ENCODE results near the gene KRTAP7-1. TPM values are rescaled to one million over a fixed set of nuclear protein-coding genes. Genes with fewer than 3 reads are reported as not detected.

Gene KRTAP7-1
- total and polyA plus RNA-seq, 9 of the 15 experiments (the other 6 are each of a cell fraction or from before 2014, with no cell fraction given) = not detected

DNA sequence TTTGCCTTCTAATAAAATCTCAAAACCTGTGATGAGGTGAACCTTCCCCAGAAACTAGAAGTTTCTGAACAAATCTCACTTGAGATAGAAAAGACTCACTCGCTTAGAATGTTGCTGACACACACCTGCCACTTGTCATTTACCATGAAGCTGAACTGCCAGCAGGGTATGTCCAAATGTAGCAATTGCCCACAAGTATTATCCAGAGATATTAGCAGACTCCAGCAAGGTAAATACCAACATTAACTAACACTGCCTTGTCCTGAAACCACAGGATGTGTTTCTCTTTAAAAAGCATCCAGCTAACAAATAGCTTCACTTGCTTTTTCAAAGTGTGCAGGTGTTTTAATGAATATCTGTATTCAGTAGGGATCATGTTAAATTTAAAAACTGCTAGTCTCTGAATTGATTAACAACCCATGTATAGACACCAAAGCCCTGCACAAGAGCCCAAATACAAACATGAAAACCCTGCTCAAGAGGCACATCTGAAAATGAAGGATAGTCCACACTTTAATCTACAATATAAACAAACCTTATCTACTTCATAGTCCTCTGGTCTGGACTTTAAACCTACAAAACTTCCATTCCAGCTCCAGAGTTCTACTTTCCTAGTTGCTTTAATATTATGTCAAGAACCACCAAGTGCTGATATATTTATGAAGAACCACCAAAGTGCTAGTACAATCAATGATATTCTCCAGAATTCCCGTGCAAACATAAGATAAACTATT, 35.8 kb downstream of the KRTAP7-1 start:
- in situ Hi-C loops (cut with MboI) (no loop called here), intact Hi-C loops (cut with micrococcal nuclease) (no loop called here)
- no peaks in the 10 kb centered on the region for H3K27me3 ChIP-seq (ENCODE audit: control insufficient read depth in 2 of 2, insufficient read depth in 2 of 2, low read length in 2 of 2)
- no peaks in the 10 kb centered on the region for H3K79me2 ChIP-seq (ENCODE audit: control insufficient read depth, insufficient read depth, low read length)
- no peaks in the 10 kb centered on the region for H4K20me1 ChIP-seq (replicated peaks; ENCODE audit: control insufficient read depth, insufficient read depth, low read length)
- H2AFZ ChIP-seq (ENCODE audit: low read depth, low read length) = no peak overlapping the region
- CTCF ChIA-PET (ENCODE audit: low intra/inter-chr PET ratio) = no interaction called here
- H3K4me1 ChIP-seq (replicated peaks in 1 of 2; ENCODE audit: control insufficient read depth in 2 of 2, insufficient read depth in 2 of 2, low read length in 2 of 2) = no peaks in the 10 kb centered on the region
- H3K4me2 ChIP-seq (ENCODE audit: insufficient read depth, low read length) = no peak overlapping the region
- no peak for ATAC-seq
- TF ChIP-seq GTF2E2 (tag; IDR thresholded peaks at IDR 0.05) = no peak
- TF ChIP-seq MAX (CRISPR knock-in tag; IDR thresholded peaks at IDR 0.05) = no peak
- no peak for TF ChIP-seq TCF7L2 (IDR thresholded peaks at IDR 0.05; ENCODE audit: low read depth, low read length)
- no peak for TF ChIP-seq ARHGAP35 (IDR thresholded peaks at IDR 0.05; ENCODE audit: partially characterized antibody)
- TF ChIP-seq ATF3 (IDR thresholded peaks at IDR 0.05) = no peak
- TF ChIP-seq ATF3 (CRISPR knock-in tag; conservative IDR thresholded peaks at IDR 0.05) = no peak
- TF ChIP-seq, protein P1, sequence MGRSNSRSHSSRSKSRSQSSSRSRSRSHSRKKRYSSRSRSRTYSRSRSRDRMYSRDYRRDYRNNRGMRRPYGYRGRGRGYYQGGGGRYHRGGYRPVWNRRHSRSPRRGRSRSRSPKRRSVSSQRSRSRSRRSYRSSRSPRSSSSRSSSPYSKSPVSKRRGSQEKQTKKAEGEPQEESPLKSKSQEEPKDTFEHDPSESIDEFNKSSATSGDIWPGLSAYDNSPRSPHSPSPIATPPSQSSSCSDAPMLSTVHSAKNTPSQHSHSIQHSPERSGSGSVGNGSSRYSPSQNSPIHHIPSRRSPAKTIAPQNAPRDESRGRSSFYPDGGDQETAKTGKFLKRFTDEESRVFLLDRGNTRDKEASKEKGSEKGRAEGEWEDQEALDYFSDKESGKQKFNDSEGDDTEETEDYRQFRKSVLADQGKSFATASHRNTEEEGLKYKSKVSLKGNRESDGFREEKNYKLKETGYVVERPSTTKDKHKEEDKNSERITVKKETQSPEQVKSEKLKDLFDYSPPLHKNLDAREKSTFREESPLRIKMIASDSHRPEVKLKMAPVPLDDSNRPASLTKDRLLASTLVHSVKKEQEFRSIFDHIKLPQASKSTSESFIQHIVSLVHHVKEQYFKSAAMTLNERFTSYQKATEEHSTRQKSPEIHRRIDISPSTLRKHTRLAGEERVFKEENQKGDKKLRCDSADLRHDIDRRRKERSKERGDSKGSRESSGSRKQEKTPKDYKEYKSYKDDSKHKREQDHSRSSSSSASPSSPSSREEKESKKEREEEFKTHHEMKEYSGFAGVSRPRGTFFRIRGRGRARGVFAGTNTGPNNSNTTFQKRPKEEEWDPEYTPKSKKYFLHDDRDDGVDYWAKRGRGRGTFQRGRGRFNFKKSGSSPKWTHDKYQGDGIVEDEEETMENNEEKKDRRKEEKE (IDR thresholded peaks at IDR 0.05; ENCODE audit: borderline replicate concordance in 1 of 2, control insufficient read depth in 1 of 2, low read depth in 2 of 2, low read length in 1 of 2) = no peak
- TF ChIP-seq HNRNPK (IDR thresholded peaks at IDR 0.05; ENCODE audit: low read depth, low read length, poor library complexity, severe bottlenecking) = no peak
- TF ChIP-seq PTBP1 (IDR thresholded peaks at IDR 0.05; ENCODE audit: low read depth, low read length) = no peak
- TF ChIP-seq ZNF780A (CRISPR knock-in tag; IDR thresholded peaks at IDR 0.05) = no peak
- no peak for TF ChIP-seq ATF6 (CRISPR knock-in tag; IDR thresholded peaks at IDR 0.05)
- TF ChIP-seq ZNF778 (CRISPR knock-in tag; IDR thresholded peaks at IDR 0.05) = no peak
- TF ChIP-seq PCBP2 (IDR thresholded peaks at IDR 0.05; ENCODE audit: low read depth, low read length, poor library complexity, severe bottlenecking) = no peak
- no peak for TF ChIP-seq ZC3H8 (IDR thresholded peaks at IDR 0.05)
- H3K36me3 ChIP-seq (ENCODE audit: control insufficient read depth, insufficient read depth, low read length) = no peaks in the 10 kb centered on the region
- no TSS peak for BruUV-seq (replicated peaks)
- POLR2A ChIA-PET = no interaction called here
- no peak for DNase-seq (ENCODE audit: extremely low read depth in 1 of 4, low spot score in 3 of 4)
- H3K27ac ChIP-seq (ENCODE audit: extremely low read depth, low read depth, low read length) = no peak overlapping the region
- no peak overlapping the region for H3K9ac ChIP-seq (ENCODE audit: insufficient read depth in 1 of 2, low read depth in 2 of 2, low read length in 2 of 2)
- 0% methylated on average over 2 of the region's 2 CpGs for WGBS (ENCODE audit: insufficient coverage, low coverage, missing lambda C conversion rate)
- no peaks in the 10 kb centered on the region for H3K9me1 ChIP-seq (ENCODE audit: control insufficient read depth, insufficient read depth, low read length)
- H3K4me3 ChIP-seq = no peak overlapping the region
- FAIRE-seq = no peak
- no peaks in the 10 kb centered on the region; the same call in 1 of the 2 replicates for H3K9me3 ChIP-seq (replicated peaks; ENCODE audit: control insufficient read depth, insufficient read depth, low read depth, low read length)

All from K562 (cell line).